Right lobe of liver (tissue), 4 donors: ENCODE data around the gene PADI4.

Source experiments
- CTCF ChIP-seq, 4 donors: fragments of 200-600 bp in 3 of 4; fragments of 450-650 bp in 1 of 4; IDR thresholded peaks; one replicate each; pipeline versions ENCODE4 v1.5.1 to v1.8.0; 2016 to 2022; ENCODE audit warnings: antibody characterized with exemption in 4 of 4, mild to moderate bottlenecking in 2 of 4
- POLR2A ChIP-seq: fragments of 450-650 bp; IDR thresholded peaks from one replicate; pipeline ENCODE4 v1.6.1; 2017; ENCODE audit warnings: antibody characterized with exemption, mild to moderate bottlenecking
- donor health status: DM: no; HTN: no; CAD: no.
- donor health status: DM: no; HTN: no; CAD: no.
- donor health status: DM: no; HTN: yes; CAD: no.

GRCh38 chr1:17369466-17369865 lies 61.5 kb downstream of the PADI4 start:
- TF ChIP-seq CTCF (IDR thresholded peaks at IDR 0.05) (no peak), POLR2A (no peak)
